Aorta (tissue), 5 donors: ENCODE results near the gene FAM240B. TPM values are rescaled to one million over a fixed set of nuclear protein-coding genes. Genes with fewer than 3 reads are reported as not detected.
A peak's percentile ranks its signal among the peaks of the same experiment; 100 is the strongest.

ENCODE experiments used
- ATAC-seq: fragments of 200-7000 bp; cut with Tn5 transposase; one replicate; pipeline ENCODE4 v1.9.1; 2022; ENCODE audit warnings: moderate library complexity; ENCODE audit not compliant: low FRiP score
- DNase-seq, 2 donors: peaks; one replicate each; pipeline ENCODE4 v3.0.0-alpha.2; 2020
- H3K27ac ChIP-seq, 2 donors: one replicate each; pipeline ENCODE4 v1.5.1; 2013; ENCODE audit warnings: low read length in 2 of 2, mild to moderate bottlenecking in 2 of 2, moderate library complexity in 2 of 2, control low read depth in 1 of 2, inconsistent platforms in 1 of 2, low read depth in 1 of 2
- H3K27me3 ChIP-seq, 2 donors: one replicate each; pipeline ENCODE4 v1.6.1; 2013; ENCODE audit warnings: control low read depth in 1 of 2, low read length in 1 of 2, mild to moderate bottlenecking in 1 of 2, moderate library complexity in 1 of 2; ENCODE audit not compliant: insufficient read depth in 2 of 2, control insufficient read depth in 1 of 2
- H3K36me3 ChIP-seq, 2 donors: one replicate each; pipeline ENCODE4 v1.6.1; 2013; ENCODE audit warnings: control low read depth in 1 of 2, low read length in 1 of 2, mild to moderate bottlenecking in 1 of 2; ENCODE audit not compliant: insufficient read depth in 2 of 2, control insufficient read depth in 1 of 2
- H3K4me1 ChIP-seq, 2 donors: one replicate each; pipeline ENCODE4 v1.6.1; 2013; ENCODE audit warnings: low read length in 2 of 2, control low read depth in 1 of 2, mild to moderate bottlenecking in 1 of 2, moderate library complexity in 1 of 2; ENCODE audit not compliant: insufficient read depth in 2 of 2, control insufficient read depth in 1 of 2
- H3K4me3 ChIP-seq, 2 donors: one replicate each; pipeline ENCODE4 v1.5.1; 2013; ENCODE audit warnings: low read length in 2 of 2, control low read depth in 1 of 2, mild to moderate bottlenecking in 1 of 2
- H3K9me3 ChIP-seq: one replicate; pipeline ENCODE4 v1.6.1; 2013; ENCODE audit warnings: mild to moderate bottlenecking, low read length; ENCODE audit not compliant: control insufficient read depth
- WGBS, 2 donors: extraction: QIAGEN DNeasy Blood & Tissue Kit; methylation state at CpG; one replicate each; pipeline ENCODE4 v1.1.7; 2013; 5-methylcytosine and 5-hydroxymethylcytosine counted together
- intact Hi-C, 2 donors: fragments of 100-400 bp; cut with DNase I; formaldehyde crosslinking; loops; one replicate each; pipeline versions ENCODE4 v1.14.2 to v1.15.0; 2022
- polyA plus RNA-seq, 2 donors: library from polyadenylated mRNA; stranded (reverse); fragments of 200-250 nt; gene quantifications; one replicate each; pipeline ENCODE4 v1.2.3, GENCODE V29; 2013
- total RNA-seq, 2 donors: library from RNA; stranded (reverse); fragmentation: NEBNext Ultra II Directional; extraction: Animal tissue kit (Norgen Biotek cat#: 25700); gene quantifications; one replicate each; pipeline ENCODE4 v1.2.1, GENCODE V29; 2021
- donor health status: healthy with polysubstance abuse.
- donor health status: Bipolar disorder and iron deficiency.
- donor health status: DM: no; HTN: no; CAD: no.
- donor health status: DM: no; HTN: no; CAD: no.
- donor health status: DM: yes; HTN: yes; CAD: no.

The FAM240B gene
- total and polyA plus RNA-seq, 4 donors: not detected

GRCh38 chr9:38713426-38713825 is 6.5 kb downstream of the FAM240B start:
- intact Hi-C loops: no loop called here
- no peak overlapping the region for H3K27ac ChIP-seq
- H3K4me3 ChIP-seq: no peak overlapping the region
- no peaks in the 10 kb centered on the region for H3K4me1 ChIP-seq
- no peaks in the 10 kb centered on the region for H3K27me3 ChIP-seq
- peak; percentile 75 for ATAC-seq
- H3K9me3 ChIP-seq: no peaks in the 10 kb centered on the region
- DNase-seq: no peak
- no peaks in the 10 kb centered on the region for H3K36me3 ChIP-seq
- 79 to 85% methylated on average over 5 of the region's 5 CpGs for WGBS, 2 donors

GRCh38 chr9:38708759-38709158 is 11.2 kb downstream of the FAM240B start:
- Histone ChIP-seq H3K9me3 (no peaks in the 10 kb centered on the region), H3K4me1 (no peaks in the 10 kb centered on the region), H3K27ac (no peak overlapping the region), H3K4me3 (no peak overlapping the region), H3K27me3 (no peaks in the 10 kb centered on the region), H3K36me3 (no peaks in the 10 kb centered on the region)
- ATAC-seq (no peak), DNase-seq (no peak)
- 59 to 72% methylated on average over 3 of the region's 3 CpGs for WGBS, 2 donors
- intact Hi-C loops: no loop called here

GRCh38 chr9:38707885-38708637 is 11.9 kb downstream of the FAM240B start:
- Histone ChIP-seq H3K36me3 (no peaks in the 10 kb centered on the region), H3K27ac (no peak overlapping the region), H3K4me3 (no peak overlapping the region), H3K4me1 (no peaks in the 10 kb centered on the region), H3K9me3 (no peaks in the 10 kb centered on the region), H3K27me3 (no peaks in the 10 kb centered on the region)
- WGBS, 2 donors: 39 to 53% methylated on average over 10 of the region's 10 CpGs
- ATAC-seq: no peak
- DNase-seq: no peak
- intact Hi-C loops: no loop called here

- H3K36me3 ChIP-seq: no peaks in the 10 kb centered on the region
- intact Hi-C loops: no loop called here
- ATAC-seq (no peak), DNase-seq (no peak)
- WGBS, 2 donors: 29 to 30% methylated on average over 7 of the region's 7 CpGs
- no peaks in the 10 kb centered on the region for H3K9me3 ChIP-seq
- H3K27ac ChIP-seq: no peak overlapping the region
- no peaks in the 10 kb centered on the region for H3K4me1 ChIP-seq
- H3K4me3 ChIP-seq: no peak overlapping the region
- H3K27me3 ChIP-seq: no peaks in the 10 kb centered on the region
These were observed 13.4 kb downstream of the FAM240B start for GRCh38 chr9:38706493-38706892.

- no peak for ATAC-seq
- intact Hi-C loops: no loop called here
- WGBS, 2 donors: 75 to 78% methylated on average over 6 of the region's 6 CpGs
These were observed 14.0 kb downstream of the FAM240B start for GRCh38 chr9:38705917-38706316.

GRCh38 chr9:38700695-38701094 is 19.2 kb downstream of the FAM240B start:
- no peaks in the 10 kb centered on the region for H3K27me3 ChIP-seq
- WGBS, 2 donors: 57 to 78% methylated on average over 1 of the region's 1 CpG
- H3K27ac ChIP-seq: no peak overlapping the region
- H3K9me3 ChIP-seq: peaks cover 2% of the 10 kb centered on the region
- H3K4me3 ChIP-seq: no peak overlapping the region
- H3K36me3 ChIP-seq: no peaks in the 10 kb centered on the region
- intact Hi-C loops: no loop called here
- DNase-seq (no peak), ATAC-seq (no peak)
- no peaks in the 10 kb centered on the region for H3K4me1 ChIP-seq

More at GRCh38 chr9:38705917-38706316, 14.0 kb downstream of the FAM240B start:
- Histone ChIP-seq H3K4me1 (no peaks in the 10 kb centered on the region), H3K4me3 (no peak overlapping the region), H3K36me3 (no peaks in the 10 kb centered on the region), H3K27ac (no peak overlapping the region), H3K9me3 (no peaks in the 10 kb centered on the region), H3K27me3 (no peaks in the 10 kb centered on the region)
- no peak for DNase-seq

GRCh38 chr9:38699337-38699736 is 20.6 kb downstream of the FAM240B start:
- intact Hi-C loops: no loop called here
- no peak for DNase-seq
- Histone ChIP-seq H3K4me1 (no peaks in the 10 kb centered on the region), H3K4me3 (no peak overlapping the region), H3K36me3 (no peaks in the 10 kb centered on the region), H3K27ac (no peak overlapping the region), H3K27me3 (no peaks in the 10 kb centered on the region), H3K9me3 (peaks cover 2% of the 10 kb centered on the region)
- WGBS, 2 donors: 91 to 96% methylated on average over 7 of the region's 7 CpGs
- no peak for ATAC-seq

- no peaks in the 10 kb centered on the region for H3K4me1 ChIP-seq
- DNase-seq: no peak
- 71% methylated on average over 2 of the region's 2 CpGs for WGBS, 2 donors
- no peak overlapping the region for H3K4me3 ChIP-seq
- ATAC-seq: no peak
- intact Hi-C loops: no loop called here
- H3K27ac ChIP-seq: no peak overlapping the region
- H3K27me3 ChIP-seq: no peaks in the 10 kb centered on the region
- H3K9me3 ChIP-seq: peaks cover 2% of the 10 kb centered on the region
- H3K36me3 ChIP-seq: no peaks in the 10 kb centered on the region
These were observed 22.1 kb downstream of the FAM240B start for GRCh38 chr9:38697776-38698300.

- Histone ChIP-seq H3K36me3 (no peaks in the 10 kb centered on the region), H3K4me3 (no peak overlapping the region), H3K4me1 (no peaks in the 10 kb centered on the region), H3K27ac (no peak overlapping the region), H3K9me3 (peaks cover 2% of the 10 kb centered on the region), H3K27me3 (no peaks in the 10 kb centered on the region)
- ATAC-seq (no peak), DNase-seq (no peak)
- intact Hi-C loops: no loop called here
- 92 to 98% methylated on average over 3 of the region's 3 CpGs for WGBS, 2 donors
These were observed 22.9 kb downstream of the FAM240B start for GRCh38 chr9:38696999-38697398.
